ENCODE measurements around the gene MAP3K4. TPM values are rescaled to one million over a fixed set of nuclear protein-coding genes. Genes with fewer than 3 reads are reported as not detected.

Gene MAP3K4
- total RNA-seq, 1 experiment from 2014 or later, result 54.3 TPM

- Mint-ChIP-seq H3K36me3 (ENCODE audit: insufficient read depth in 1 of 3, low read depth in 3 of 3) (peaks cover 64 to 76% (median 75%) of the 10 kb centered on the region in 3 experiments), H3K27me3 (ENCODE audit: low read depth) (no peaks in the 10 kb centered on the region), H3K4me3 (no peak overlapping the region), H3K9me3 (peaks cover 10 to 11% of the 10 kb centered on the region in 2 experiments; a peak in 4 of 5 replicates), H3K27ac (no peak overlapping the region), H3K4me1 (peaks cover 18% of the 10 kb centered on the region in 2 experiments)
- no peaks in the 10 kb centered on the region for H3K79me2 ChIP-seq (ENCODE audit: insufficient read depth, low read length)
- H4K91ac ChIP-seq (ENCODE audit: insufficient read length, low read depth, low read length), result no peak overlapping the region
- no peak overlapping the region for H3K56ac ChIP-seq (ENCODE audit: insufficient read length, low read depth, low read length)
- no peak for DNase-seq
- H2BK15ac ChIP-seq (ENCODE audit: low read depth, low read length), result no peak overlapping the region
- H3K14ac ChIP-seq (ENCODE audit: insufficient read depth, low read length), result no peak overlapping the region
- H3K79me1 ChIP-seq (ENCODE audit: insufficient read depth, low read depth, low read length, poor library complexity, severe bottlenecking), result no peaks in the 10 kb centered on the region
- H3K9me3 ChIP-seq (ENCODE audit: control insufficient read depth, low read depth, low read length), result no peaks in the 10 kb centered on the region
- H3K4ac ChIP-seq (ENCODE audit: low read depth, low read length), result no peak overlapping the region
- no peak for TF ChIP-seq CTCF (conservative IDR thresholded peaks at IDR 0.05)
- H4K5ac ChIP-seq (ENCODE audit: insufficient read length, low read depth, low read length), result no peak overlapping the region
- no peak overlapping the region for H2AK5ac ChIP-seq (ENCODE audit: insufficient read length, low read length)
- peaks cover 6% of the 10 kb centered on the region; the same call in 1 of the 2 replicates for H3K4me1 ChIP-seq (ENCODE audit: insufficient read depth, low read length)
- H3T11ph ChIP-seq (ENCODE audit: low read length), result no peak overlapping the region
- no peak overlapping the region for H3K4me2 ChIP-seq (ENCODE audit: insufficient read depth, insufficient read length, low read length)
- H2BK120ac ChIP-seq (ENCODE audit: low read depth, low read length, poor library complexity, severe bottlenecking), result no peak overlapping the region
- H3K23ac ChIP-seq (ENCODE audit: insufficient read length, low read depth, low read length), result no peak overlapping the region
- no peak overlapping the region for H3K18ac ChIP-seq (ENCODE audit: insufficient read length, low read depth, low read length)
- H3K27me3 ChIP-seq (ENCODE audit: insufficient read depth, low read length), result no peaks in the 10 kb centered on the region
- H2BK12ac ChIP-seq (ENCODE audit: insufficient read length, low read depth, low read length), result no peak overlapping the region
- no peak overlapping the region for H2BK5ac ChIP-seq (ENCODE audit: insufficient read length, low read length)
- no peaks in the 10 kb centered on the region for H4K20me1 ChIP-seq (ENCODE audit: control insufficient read depth, insufficient read depth, insufficient read length)
- H2AFZ ChIP-seq (ENCODE audit: low read length), result no peak overlapping the region
- no peak overlapping the region for H3K9ac ChIP-seq (ENCODE audit: extremely low read depth, insufficient read length, low read length)
- no peak overlapping the region for H4K8ac ChIP-seq (replicated peaks; ENCODE audit: insufficient read length, low read depth, low read length)
- H3K23me2 ChIP-seq (ENCODE audit: insufficient read length, low read depth, low read length, poor library complexity, severe bottlenecking), result no peaks in the 10 kb centered on the region
- no peak overlapping the region for H2BK20ac ChIP-seq (ENCODE audit: low read depth, low read length, poor library complexity, severe bottlenecking)
- WGBS (ENCODE audit: extremely low coverage, insufficient read length, low lambda C conversion rate), result no CpG with 5 or more reads among the region's 15 CpGs
- no peak overlapping the region for H3K27ac ChIP-seq (ENCODE audit: insufficient read length, low read depth, low read length)
Measured at GRCh38 chr6:161161121-161161520, 169.6 kb downstream of the MAP3K4 start.
